PC-9 (cell line): ENCODE measurements around the gene SMC6. TPM values are rescaled to one million over a fixed set of nuclear protein-coding genes. Genes with fewer than 3 reads are reported as not detected.

Experiments
- BruUV-seq: library from RNA; stranded (reverse); fragments of 400-500 nt; replicated peaks from 2 replicates; lab custom pipeline; 2021; lab: Mats Ljungman, UMichigan
- CTCF ChIA-PET: fragments of 300-600 bp; sonication (Branson Sonifier 250); formaldehyde crosslinking; loops from one replicate; lab custom pipeline; 2022; ENCODE audit warnings: antibody characterized with exemption; lab: Charles Lee
- POLR2A ChIA-PET: fragments of 300-600 bp; sonication (Branson Sonifier 250); formaldehyde crosslinking; loops from one replicate; lab custom pipeline; 2022; ENCODE audit warnings: antibody characterized with exemption; ENCODE audit not compliant: unreplicated experiment; lab: Charles Lee
- DNase-seq, 2 experiments: peaks; one replicate each; pipeline versions ENCODE4 v3.0.0 to v3.0.0-alpha.2; 2015 to 2022; ENCODE audit warnings: mixed read lengths in 1 of 2
- H2AFZ ChIP-seq: fragments of 200-600 bp; sonication (generic); 2 replicates; pipeline ENCODE4 v1.8.1; 2017; ENCODE audit warnings: antibody characterized with exemption
- H3F3A ChIP-seq: fragments of 200-600 bp; sonication (generic); 2 replicates; pipeline ENCODE4 v1.8.1; 2017; ENCODE audit warnings: antibody characterized with exemption, mild to moderate bottlenecking, low read depth; ENCODE audit not compliant: insufficient read depth
- H3K27ac ChIP-seq: fragments of 200-600 bp; sonication (generic); 2 replicates; pipeline ENCODE4 v1.6.1; 2016; ENCODE audit warnings: mixed run types
- H3K27me3 ChIP-seq: fragments of 200-600 bp; sonication (generic); 2 replicates; pipeline ENCODE4 v1.6.1; 2016; ENCODE audit warnings: low read depth, mixed run types; ENCODE audit not compliant: insufficient read depth
- H3K36me3 ChIP-seq: fragments of 200-600 bp; sonication (generic); 2 replicates; pipeline ENCODE4 v1.6.1; 2016; ENCODE audit warnings: low read depth, mixed run types
- H3K4me1 ChIP-seq: fragments of 200-600 bp; sonication (generic); replicated peaks from 2 replicates; pipeline ENCODE4 v1.6.1; 2016; ENCODE audit warnings: mixed run types; ENCODE audit not compliant: insufficient read depth
- H3K4me2 ChIP-seq: fragments of 200-600 bp; sonication (generic); 2 replicates; pipeline ENCODE4 v1.6.1; 2017; ENCODE audit warnings: mixed run types
- H3K4me3 ChIP-seq: fragments of 200-600 bp; sonication (generic); 2 replicates; pipeline ENCODE4 v1.6.1; 2016; ENCODE audit warnings: mixed run types
- H3K79me2 ChIP-seq: fragments of 200-600 bp; sonication (generic); 2 replicates; pipeline ENCODE4 v1.6.1; 2017; ENCODE audit warnings: low read depth, mixed run types
- H3K9me2 ChIP-seq: fragments of 200-600 bp; sonication (generic); 2 replicates; pipeline ENCODE4 v1.8.1; 2017; ENCODE audit warnings: mild to moderate bottlenecking; ENCODE audit not compliant: insufficient read depth
- H3K9me3 ChIP-seq: fragments of 200-600 bp; sonication (generic); 2 replicates; pipeline ENCODE4 v1.8.1; 2016; ENCODE audit warnings: low read depth; ENCODE audit not compliant: insufficient read depth
- H4K20me1 ChIP-seq: fragments of 200-600 bp; sonication (generic); 2 replicates; pipeline ENCODE4 v1.8.1; 2017; ENCODE audit not compliant: insufficient read depth
- EZH2 ChIP-seq: fragments of 200-600 bp; sonication (generic); IDR thresholded peaks from 2 replicates; pipeline ENCODE4 v1.8.0; 2017; ENCODE audit warnings: antibody characterized with exemption, low read depth
- intact Hi-C: fragments of 100-400 bp; cut with micrococcal nuclease; formaldehyde crosslinking; loops from one replicate; pipeline ENCODE4 v1.10.0; 2022; ENCODE audit not compliant: unreplicated experiment
- total RNA-seq: library from RNA; stranded (reverse); gene quantifications from 2 replicates; pipeline ENCODE4 v1.2.3, GENCODE V29; 2021
- TF ChIP-seq, protein P1 (sequence below): fragments of 200-600 bp; sonication (generic); conservative IDR thresholded peaks from 2 replicates; pipeline ENCODE4 v1.6.1; 2017; ENCODE audit warnings: mixed run types, antibody characterized with exemption, mild to moderate bottlenecking, moderate library complexity

SMC6 gene
- total RNA-seq, 1 experiment from 2014 or later: 19.2 TPM

DNA sequence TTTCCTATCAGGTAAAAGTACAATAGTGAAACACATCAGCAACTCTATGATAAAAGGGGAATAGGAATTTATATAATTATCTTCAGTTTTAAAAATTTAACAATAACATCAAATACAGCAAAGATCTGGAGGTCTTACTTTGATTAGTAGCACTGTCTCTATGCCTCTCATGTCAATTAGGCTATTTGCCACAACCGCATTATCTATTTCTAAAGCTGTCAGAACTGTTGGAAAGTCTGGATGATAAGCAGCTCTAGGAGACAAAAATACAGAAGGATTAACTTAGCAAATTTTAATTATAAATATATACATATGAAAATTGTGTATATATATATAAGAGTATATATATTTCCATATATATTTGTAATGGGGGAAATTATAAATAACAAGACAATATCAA is 45.1 kb downstream of the SMC6 start:
- Histone ChIP-seq H3K27me3 (no peaks in the 10 kb centered on the region), H3K9me2 (no peaks in the 10 kb centered on the region), H4K20me1 (no peaks in the 10 kb centered on the region), H3F3A (no peaks in the 10 kb centered on the region), H3K4me3 (no peak overlapping the region), H3K9me3 (no peaks in the 10 kb centered on the region), H3K4me1 (no peaks in the 10 kb centered on the region), H3K36me3 (peaks cover 9% of the 10 kb centered on the region; the same call in 1 of the 2 replicates), H3K27ac (no peak overlapping the region), H3K4me2 (no peak overlapping the region), H3K79me2 (no peaks in the 10 kb centered on the region), H2AFZ (no peak overlapping the region)
- DNase-seq: no peak
- ChIA-PET CTCF (no interaction called here), POLR2A (no interaction called here)
- intact Hi-C loops: no loop called here
- TF ChIP-seq, protein P1, sequence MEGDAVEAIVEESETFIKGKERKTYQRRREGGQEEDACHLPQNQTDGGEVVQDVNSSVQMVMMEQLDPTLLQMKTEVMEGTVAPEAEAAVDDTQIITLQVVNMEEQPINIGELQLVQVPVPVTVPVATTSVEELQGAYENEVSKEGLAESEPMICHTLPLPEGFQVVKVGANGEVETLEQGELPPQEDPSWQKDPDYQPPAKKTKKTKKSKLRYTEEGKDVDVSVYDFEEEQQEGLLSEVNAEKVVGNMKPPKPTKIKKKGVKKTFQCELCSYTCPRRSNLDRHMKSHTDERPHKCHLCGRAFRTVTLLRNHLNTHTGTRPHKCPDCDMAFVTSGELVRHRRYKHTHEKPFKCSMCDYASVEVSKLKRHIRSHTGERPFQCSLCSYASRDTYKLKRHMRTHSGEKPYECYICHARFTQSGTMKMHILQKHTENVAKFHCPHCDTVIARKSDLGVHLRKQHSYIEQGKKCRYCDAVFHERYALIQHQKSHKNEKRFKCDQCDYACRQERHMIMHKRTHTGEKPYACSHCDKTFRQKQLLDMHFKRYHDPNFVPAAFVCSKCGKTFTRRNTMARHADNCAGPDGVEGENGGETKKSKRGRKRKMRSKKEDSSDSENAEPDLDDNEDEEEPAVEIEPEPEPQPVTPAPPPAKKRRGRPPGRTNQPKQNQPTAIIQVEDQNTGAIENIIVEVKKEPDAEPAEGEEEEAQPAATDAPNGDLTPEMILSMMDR: no peak
- no peak for TF ChIP-seq EZH2
- BruUV-seq: no TSS peak

DNA sequence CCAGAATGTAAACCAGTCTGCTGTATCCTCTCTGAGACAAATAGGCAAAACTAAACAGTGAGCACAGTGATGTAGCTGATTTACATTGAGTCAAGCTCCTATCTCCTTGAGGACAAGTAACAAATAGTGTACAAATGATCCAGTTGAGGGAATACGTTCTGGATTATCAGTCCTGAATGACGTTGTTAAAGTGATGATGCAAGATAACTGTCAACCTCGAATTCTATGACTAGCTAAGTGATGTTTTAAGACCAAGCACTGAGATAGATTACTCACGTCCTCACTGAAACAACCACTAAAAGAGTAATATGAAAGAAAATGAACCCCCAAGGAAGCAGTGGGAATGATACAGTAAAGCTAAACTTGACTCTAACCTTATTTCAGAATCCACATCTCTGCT is 46.8 kb downstream of the SMC6 start:
- POLR2A ChIA-PET: no interaction called here
- H3K36me3 ChIP-seq: peaks cover 12% of the 10 kb centered on the region; the same call in 1 of the 2 replicates
- intact Hi-C loops: no loop called here

DNA sequence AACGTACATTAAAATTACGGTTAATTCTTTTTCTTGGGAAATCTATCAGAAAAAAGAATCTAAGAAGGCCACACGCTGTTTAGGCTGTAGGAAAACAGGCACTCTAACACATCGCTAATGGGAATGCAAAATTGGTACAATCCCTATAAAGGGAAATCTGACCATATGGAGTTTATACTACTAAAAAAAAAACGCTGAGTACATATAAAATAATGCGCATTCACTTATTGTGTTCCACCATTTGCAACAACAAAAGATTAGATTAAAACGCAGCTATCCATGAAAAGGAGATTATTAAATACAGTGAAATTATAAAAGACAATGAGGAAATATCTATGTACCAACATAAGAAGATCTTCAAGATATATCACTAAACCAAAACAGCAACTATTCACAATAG is 62.8 kb downstream of the SMC6 start:
- no peaks in the 10 kb centered on the region for H4K20me1 ChIP-seq
- no peaks in the 10 kb centered on the region for H3K27me3 ChIP-seq
- POLR2A ChIA-PET: interaction anchor here (0.6 kb wide), 1 partner anchor 12 kb away, joined by 4 read pairs; no protein-coding TSS in a partner anchor
- no peaks in the 10 kb centered on the region for H3K79me2 ChIP-seq
- H3K9me2 ChIP-seq: no peaks in the 10 kb centered on the region
- no peak overlapping the region for H2AFZ ChIP-seq
- CTCF ChIA-PET: no interaction called here
- H3K4me1 ChIP-seq: no peaks in the 10 kb centered on the region
- H3K27ac ChIP-seq: no peak overlapping the region
- no peak for DNase-seq
- intact Hi-C loops: no loop called here
- H3K36me3 ChIP-seq: peaks cover 33% of the 10 kb centered on the region
- no TSS peak for BruUV-seq
- TF ChIP-seq, protein P1: no peak
- TF ChIP-seq EZH2: no peak
- H3K9me3 ChIP-seq: no peaks in the 10 kb centered on the region; the same call in 1 of the 2 replicates
- no peaks in the 10 kb centered on the region for H3F3A ChIP-seq
- H3K4me2 ChIP-seq: no peak overlapping the region
- no peak overlapping the region for H3K4me3 ChIP-seq

More for the DNA sequence above, 46.8 kb downstream of the SMC6 start:
- Histone ChIP-seq H3K9me3 (no peaks in the 10 kb centered on the region), H3F3A (no peaks in the 10 kb centered on the region), H3K4me3 (no peak overlapping the region), H3K4me1 (no peaks in the 10 kb centered on the region), H3K79me2 (no peaks in the 10 kb centered on the region), H3K9me2 (no peaks in the 10 kb centered on the region), H2AFZ (no peak overlapping the region), H3K27ac (no peak overlapping the region), H3K4me2 (no peak overlapping the region), H3K27me3 (no peaks in the 10 kb centered on the region), H4K20me1 (no peaks in the 10 kb centered on the region)
- TF ChIP-seq, protein P1: no peak
- no peak for TF ChIP-seq EZH2
- CTCF ChIA-PET: no interaction called here
- no TSS peak for BruUV-seq
- no peak for DNase-seq
